Fibroblast of mammary gland (primary cell): ENCODE measurements around the gene TPSB2.
"Not testable (repeated sequence)": the region's sequence is repeated elsewhere in the genome, so short reads cannot be mapped to it uniquely, and the experiment has no call there.

Experiments
- DNase-seq: peaks from one replicate; pipeline ENCODE4 v3.0.0-alpha.2; 2010; ENCODE audit warnings: low read depth
- H3K4me3 ChIP-seq: 2 replicates; pipeline ENCODE4 v1.5.1; 2011; ENCODE audit warnings: low read depth, mild to moderate bottlenecking, low read length, moderate library complexity; ENCODE audit not compliant: control insufficient read depth
- TF ChIP-seq, protein P1 (sequence below): conservative IDR thresholded peaks from 2 replicates; pipeline ENCODE4 v1.5.1; 2011; ENCODE audit warnings: low read depth, low read length, inconsistent platforms; ENCODE audit not compliant: control insufficient read depth, insufficient read depth

Gene TPSB2

DNA sequence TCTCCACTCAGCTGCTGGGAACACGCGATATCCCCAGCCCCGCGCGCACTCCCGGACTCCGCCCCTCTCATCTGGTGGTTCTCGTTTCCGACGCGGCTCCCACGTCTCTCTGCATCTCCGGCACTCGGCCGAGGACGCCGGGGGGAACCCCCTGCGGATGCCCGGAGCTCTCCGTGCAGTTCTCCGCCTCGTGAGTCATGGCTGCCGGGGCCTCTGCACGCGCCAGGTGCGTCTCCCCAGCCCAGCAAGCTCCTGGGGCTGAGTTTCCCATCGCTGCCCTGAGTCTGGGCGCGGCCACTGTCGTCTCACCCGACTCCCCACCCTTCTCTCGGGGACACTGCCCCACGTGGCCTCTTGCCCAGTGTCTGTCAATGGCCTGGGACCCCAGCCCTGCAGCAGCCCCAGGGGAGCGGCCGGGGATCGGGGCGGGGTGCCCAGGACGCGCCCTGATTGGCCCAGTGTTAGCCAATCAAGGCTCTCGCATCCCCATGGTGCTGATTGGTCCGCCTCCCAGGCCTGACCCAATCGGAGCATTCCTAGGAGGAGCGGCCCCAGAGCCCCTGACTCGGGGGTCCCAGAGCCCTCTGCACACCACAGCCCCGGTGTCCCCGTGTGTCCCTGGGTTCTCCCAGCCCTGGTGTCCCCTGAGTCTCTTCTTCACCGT is 23.8 kb upstream of the TPSB2 start:
- not testable (repeated sequence) for H3K4me3 ChIP-seq, DNase-seq

DNA sequence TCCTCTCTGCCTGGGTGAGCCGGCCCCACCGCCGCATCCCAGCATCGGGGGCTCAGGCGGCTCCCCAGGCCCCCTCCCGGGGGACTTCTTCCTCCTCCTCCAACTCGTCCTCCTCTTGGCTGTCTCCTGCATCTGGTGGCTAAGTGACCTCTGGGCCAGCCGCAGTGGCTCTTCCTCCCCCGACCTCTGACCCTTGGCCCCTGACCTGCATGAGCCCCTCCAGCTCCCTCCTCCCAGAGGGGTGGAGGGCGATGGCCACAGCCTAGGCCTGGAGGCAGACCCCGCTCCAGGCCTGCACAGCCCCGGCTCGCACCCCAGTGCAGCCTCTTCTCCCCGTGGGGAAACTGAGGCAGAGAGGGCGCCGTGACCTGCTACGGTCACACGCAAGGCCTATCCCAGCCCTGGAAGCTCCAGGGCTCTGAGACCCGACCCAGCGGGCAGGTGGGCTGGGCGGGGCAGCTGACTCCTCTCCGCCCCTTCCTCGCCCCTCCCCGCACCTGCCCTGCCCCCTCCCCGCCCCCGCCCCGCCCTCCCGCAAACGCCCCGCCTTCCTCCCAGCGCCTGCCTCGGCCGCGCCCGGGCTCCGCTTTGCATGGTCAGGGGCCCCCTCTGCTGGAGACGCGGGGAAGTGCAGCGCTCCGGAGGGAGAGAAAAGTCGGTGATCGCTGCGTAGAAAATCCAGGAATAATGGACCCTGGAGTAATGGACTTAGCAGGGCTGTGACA is 19.2 kb upstream of the TPSB2 start:
- H3K4me3 ChIP-seq, DNase-seq: not testable (repeated sequence)

DNA sequence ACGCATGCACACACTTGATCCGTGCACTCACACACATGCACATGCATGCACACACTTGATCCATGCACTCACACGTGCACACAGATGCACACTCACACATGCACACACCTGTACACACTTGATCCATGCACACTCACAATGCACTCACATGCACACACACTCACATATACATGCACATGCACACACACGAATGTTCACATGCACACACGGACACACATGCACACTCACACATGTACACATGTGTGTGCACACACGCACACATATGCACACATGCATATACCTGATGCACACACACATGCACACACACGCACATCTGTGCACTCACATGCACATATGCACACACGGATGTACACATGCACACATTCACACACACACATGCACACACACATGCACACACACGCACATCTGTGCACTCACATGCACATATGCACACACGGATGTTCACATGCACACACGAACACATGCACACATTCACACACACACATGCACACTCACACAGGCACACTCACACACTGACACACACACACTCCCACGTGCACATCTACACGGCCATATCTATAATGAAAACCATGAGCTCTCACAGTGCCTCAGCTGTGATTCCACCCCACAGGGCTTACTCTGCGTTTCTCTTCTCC is 18.0 kb upstream of the TPSB2 start:
- H3K4me3 ChIP-seq, DNase-seq: not testable (repeated sequence)

DNA sequence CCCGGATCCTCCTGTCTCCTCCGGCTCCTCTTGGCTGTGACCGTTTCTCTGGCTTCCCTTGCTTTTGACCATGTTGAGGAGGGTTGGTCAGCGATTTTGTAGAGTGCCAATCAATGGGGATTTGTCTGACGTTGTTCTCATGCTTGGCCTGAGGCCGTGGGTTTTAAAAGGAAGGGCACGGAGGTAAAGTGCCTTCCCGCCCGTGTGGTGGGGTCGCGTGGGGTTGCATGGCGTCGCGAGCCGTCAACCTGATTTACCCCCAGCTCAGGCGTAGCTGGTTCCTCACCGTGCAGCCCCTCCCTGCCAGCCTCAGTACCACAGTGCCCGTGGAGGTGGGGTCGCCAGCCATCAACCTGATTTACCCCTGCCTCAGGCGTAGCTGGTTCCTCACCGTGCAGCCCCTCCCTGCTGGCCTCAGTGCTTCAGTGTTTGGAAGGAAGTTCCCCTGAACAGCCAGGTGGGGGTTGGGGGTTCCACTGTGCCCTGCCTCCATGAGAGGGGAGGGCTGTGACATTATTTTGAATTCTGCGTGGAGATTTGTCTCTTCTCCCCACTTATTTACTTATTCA is 15.6 kb upstream of the TPSB2 start:
- TF ChIP-seq, protein P1, sequence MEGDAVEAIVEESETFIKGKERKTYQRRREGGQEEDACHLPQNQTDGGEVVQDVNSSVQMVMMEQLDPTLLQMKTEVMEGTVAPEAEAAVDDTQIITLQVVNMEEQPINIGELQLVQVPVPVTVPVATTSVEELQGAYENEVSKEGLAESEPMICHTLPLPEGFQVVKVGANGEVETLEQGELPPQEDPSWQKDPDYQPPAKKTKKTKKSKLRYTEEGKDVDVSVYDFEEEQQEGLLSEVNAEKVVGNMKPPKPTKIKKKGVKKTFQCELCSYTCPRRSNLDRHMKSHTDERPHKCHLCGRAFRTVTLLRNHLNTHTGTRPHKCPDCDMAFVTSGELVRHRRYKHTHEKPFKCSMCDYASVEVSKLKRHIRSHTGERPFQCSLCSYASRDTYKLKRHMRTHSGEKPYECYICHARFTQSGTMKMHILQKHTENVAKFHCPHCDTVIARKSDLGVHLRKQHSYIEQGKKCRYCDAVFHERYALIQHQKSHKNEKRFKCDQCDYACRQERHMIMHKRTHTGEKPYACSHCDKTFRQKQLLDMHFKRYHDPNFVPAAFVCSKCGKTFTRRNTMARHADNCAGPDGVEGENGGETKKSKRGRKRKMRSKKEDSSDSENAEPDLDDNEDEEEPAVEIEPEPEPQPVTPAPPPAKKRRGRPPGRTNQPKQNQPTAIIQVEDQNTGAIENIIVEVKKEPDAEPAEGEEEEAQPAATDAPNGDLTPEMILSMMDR, result no peak
- DNase-seq, result no peak
- H3K4me3 ChIP-seq, result no peak overlapping the region

DNA sequence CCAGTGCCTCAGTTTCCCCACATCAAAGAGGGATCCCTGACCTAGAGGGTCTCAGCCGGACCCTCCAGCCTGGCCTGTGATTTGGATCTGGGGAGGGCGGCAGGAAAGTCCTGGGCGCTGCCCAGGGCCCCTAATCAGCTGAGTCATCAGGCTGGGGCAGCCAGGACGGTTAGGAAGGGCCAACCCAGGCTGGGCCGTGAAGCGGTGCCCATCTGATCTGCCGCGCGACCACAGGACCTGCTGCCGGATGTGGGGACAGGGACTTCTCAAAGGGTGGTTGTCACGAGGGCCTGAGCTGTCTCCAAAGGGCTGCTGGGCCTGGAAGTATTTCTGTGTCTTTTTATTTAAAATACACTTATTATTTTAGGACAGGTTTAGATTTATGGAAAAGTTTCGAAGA is 14.9 kb upstream of the TPSB2 start:
- no peak for DNase-seq
- TF ChIP-seq, protein P1, result no peak
- no peak overlapping the region for H3K4me3 ChIP-seq

DNA sequence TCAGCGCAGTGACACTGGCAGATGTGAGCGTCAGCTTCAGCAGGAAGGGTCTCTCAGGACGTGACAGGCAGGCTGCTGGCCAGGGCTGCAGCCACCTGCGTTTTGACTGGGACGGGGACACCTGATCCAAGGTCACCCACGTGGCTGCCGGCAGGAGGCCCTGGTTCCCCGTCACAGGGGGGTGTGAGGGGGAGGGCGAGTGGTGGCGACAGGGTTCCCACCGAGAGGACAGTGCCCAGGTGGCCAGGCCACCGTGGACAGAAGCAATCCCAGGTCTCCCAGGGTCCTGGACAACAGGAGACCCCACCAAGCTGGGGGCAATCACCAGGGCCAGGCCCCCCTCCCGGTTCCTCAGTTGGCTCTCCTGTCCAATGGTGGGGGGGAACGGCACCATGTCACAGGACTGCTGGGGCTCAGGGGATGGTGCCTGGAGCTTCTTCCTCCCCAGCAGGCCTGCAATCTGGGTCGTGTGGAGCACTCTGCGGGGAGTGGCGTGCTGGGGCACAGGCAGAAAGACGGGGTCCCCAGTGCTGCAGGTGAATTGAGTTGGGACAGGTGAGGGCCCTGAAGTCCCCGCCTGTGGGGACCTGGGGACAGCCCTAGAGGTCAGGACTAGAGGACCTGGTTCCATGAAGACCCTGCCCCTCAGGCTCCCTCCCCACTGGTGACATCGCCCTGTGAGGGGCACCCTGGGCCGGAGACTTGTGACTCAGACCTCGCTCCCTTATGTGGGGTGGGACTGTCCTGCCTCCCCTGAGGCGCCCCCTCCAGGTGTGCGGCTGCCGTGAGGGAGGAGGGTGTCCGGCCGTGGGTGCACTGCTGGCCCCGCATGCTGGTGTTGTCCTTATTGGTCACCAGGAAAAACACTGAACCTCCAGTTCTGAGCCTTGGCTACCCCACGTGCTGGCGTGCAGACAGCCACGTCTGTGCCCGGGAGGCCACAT is 14.2 kb upstream of the TPSB2 start:
- H3K4me3 ChIP-seq, DNase-seq: not testable (repeated sequence)

DNA sequence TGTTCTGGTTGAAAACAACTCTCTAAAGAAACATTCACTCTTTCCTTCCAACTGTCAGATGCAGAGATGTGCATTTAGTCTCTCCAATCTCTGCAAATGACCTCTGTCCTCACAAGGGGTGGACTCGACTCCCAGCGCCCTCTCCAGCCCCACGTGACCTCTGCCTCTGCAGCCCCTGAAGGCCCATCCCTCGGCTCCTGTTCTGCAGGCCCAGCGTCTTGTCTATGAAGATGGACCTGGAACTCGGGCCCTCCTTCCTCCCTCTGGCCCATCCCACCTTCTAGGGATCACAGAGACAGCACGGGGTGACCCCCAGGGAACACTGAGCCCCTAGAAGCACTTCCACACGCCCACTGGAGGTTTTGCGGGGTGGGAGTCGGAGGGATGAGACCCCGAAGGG is 13.4 kb upstream of the TPSB2 start:
- not testable (repeated sequence) for DNase-seq, H3K4me3 ChIP-seq

DNA sequence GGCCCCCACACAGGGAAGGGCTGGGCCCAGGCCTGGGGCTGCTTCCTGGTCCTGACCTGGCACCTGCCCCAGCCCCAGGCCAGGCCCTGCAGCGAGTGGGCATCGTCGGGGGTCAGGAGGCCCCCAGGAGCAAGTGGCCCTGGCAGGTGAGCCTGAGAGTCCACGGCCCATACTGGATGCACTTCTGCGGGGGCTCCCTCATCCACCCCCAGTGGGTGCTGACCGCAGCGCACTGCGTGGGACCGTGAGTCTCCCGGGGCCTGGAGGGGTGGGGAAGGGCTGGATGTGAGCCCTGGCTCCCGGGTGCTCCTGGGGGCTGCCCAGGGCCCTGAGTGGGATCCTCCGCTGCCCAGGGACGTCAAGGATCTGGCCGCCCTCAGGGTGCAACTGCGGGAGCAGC is 11.1 kb upstream of the TPSB2 start:
- DNase-seq, H3K4me3 ChIP-seq: not testable (repeated sequence)

DNA sequence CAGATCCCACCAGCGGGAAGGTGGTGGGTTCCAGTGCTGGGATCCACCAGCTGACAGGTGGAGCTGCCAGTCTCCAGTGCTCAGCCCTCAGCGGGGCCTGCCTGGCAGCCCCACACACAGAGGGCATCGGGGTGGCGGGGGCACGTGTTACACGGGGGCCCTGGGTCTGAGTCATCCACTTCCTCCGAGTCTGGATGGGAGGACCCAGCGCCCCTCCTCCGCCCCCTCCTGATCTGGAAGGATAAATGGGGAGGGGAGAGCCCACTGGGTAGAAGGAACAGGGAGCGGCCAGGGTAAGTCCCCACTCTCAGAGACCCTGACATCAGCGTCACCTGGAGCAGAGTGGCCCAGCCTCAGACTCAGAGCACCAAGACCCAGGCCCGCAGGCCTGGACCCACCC is 10.5 kb upstream of the TPSB2 start, which contains the start of gene TPSAB1:
TPSAB1 (plus strand) TSS at position 270 of the 400 bp plus-strand sequence. CDS start 234 bp downstream, outside the sequence.
- not testable (repeated sequence) for DNase-seq, H3K4me3 ChIP-seq

DNA sequence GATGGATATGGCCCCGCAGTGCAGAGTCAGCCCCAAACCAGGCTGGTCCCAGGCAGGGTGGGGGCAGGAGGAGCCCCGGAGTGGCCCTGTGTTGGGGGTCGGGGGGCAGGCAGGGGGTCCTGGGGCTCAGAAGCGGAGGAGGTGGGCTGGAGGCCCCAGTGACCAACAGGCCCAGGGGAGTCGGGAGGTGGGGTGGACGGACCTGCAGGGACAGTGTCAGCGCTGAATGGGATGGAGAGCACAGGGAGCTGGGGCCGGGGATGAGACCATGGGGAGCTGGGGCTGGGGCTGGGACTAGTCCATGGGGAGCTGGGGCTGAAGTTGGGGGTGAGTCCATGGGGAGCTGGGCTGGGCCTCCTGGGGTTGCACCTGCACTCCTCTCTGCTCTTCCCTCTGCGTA is 9.6 kb upstream of the TPSB2 start:
- not testable (repeated sequence) for H3K4me3 ChIP-seq

DNA sequence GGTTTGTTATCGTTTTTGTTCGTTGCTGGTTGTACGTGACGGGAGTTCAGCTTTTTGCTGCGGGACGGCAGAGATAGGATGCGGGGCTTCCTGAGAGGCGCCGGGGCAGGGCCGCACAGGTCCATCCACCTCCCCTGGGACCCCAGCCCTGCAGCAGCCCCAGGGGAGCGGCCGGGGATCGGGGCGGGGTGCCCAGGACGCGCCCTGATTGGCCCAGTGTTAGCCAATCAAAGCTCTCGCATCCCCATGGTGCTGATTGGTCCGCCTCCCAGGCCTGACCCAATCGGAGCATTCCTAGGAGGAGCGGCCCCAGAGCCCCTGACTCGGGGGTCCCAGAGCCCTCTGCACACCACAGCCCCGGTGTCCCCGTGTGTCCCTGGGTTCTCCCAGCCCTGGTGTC is 8.9 kb upstream of the TPSB2 start:
- DNase-seq, H3K4me3 ChIP-seq: not testable (repeated sequence)

More for the DNA sequence above, 9.6 kb upstream of the TPSB2 start:
- DNase-seq, result not testable (repeated sequence)
